GM13977 (cell line): ENCODE measurements around the gene PDE1C.
A peak's percentile ranks its signal among the peaks of the same experiment; 100 is the strongest.

Experiments
- DNase-seq: peaks from one replicate; pipeline ENCODE4 v3.0.0; 2012; ENCODE audit warnings: low spot score
- CTCF ChIP-seq: IDR thresholded peaks from 2 replicates; pipeline ENCODE4 v1.5.1; 2012; ENCODE audit warnings: mild to moderate bottlenecking, control low read depth; ENCODE audit not compliant: insufficient read depth; ENCODE audit errors: extremely low read depth, missing control alignments
- in situ Hi-C: fragments of 300-500 bp; cut with MboI; formaldehyde crosslinking; loops from one replicate; pipeline ENCODE4 v1.12.0; 2022; ENCODE audit warnings: low sequenced_read_pairs, low pct_unique_long_range_greater_than_20kb, mixed read lengths, inconsistent platforms; ENCODE audit not compliant: unreplicated experiment

PDE1C gene

GRCh38 chr7:31893365-31893764, 176.8 kb downstream of the PDE1C start:
- DNase-seq, result no peak
- TF ChIP-seq CTCF, result no peak
- in situ Hi-C loops, result no loop called here

GRCh38 chr7:31892099-31892829, 177.9 kb downstream of the PDE1C start:
- no peak for TF ChIP-seq CTCF
- DNase-seq, result peak; percentile 41
- in situ Hi-C loops, result no loop called here

GRCh38 chr7:31890766-31891165, 179.4 kb downstream of the PDE1C start:
- no peak for TF ChIP-seq CTCF
- in situ Hi-C loops, result no loop called here
- DNase-seq, result no peak

GRCh38 chr7:31890198-31890597, 180.0 kb downstream of the PDE1C start:
- DNase-seq, result no peak
- no peak for TF ChIP-seq CTCF
- in situ Hi-C loops, result no loop called here

GRCh38 chr7:31887006-31887405, 183.2 kb downstream of the PDE1C start:
- no peak for DNase-seq
- in situ Hi-C loops, result no loop called here
- TF ChIP-seq CTCF, result no peak

GRCh38 chr7:31885171-31885570, 185.0 kb downstream of the PDE1C start:
- TF ChIP-seq CTCF, result no peak
- DNase-seq, result no peak
- in situ Hi-C loops, result no loop called here

GRCh38 chr7:31883761-31884164, 186.4 kb downstream of the PDE1C start:
- TF ChIP-seq CTCF, result no peak
- DNase-seq, result peak; percentile 8

More at GRCh38 chr7:31883761-31884164, 186.4 kb downstream of the PDE1C start:
- in situ Hi-C loops, result no loop called here
